GM12878 (cell line): ENCODE measurements around the gene RPP30. TPM values are rescaled to one million over a fixed set of nuclear protein-coding genes. Genes with fewer than 3 reads are reported as not detected.

ENCODE experiments used
- ATAC-seq: fragments of 200-7000 bp; cut with Tn5 transposase; 3 replicates; pipeline ENCODE4 v1.9.1; 2020; ENCODE audit warnings: mild to moderate bottlenecking, moderate library complexity
- BruUV-seq: library from RNA; stranded (reverse); fragments of 400-500 nt; replicated peaks from 2 replicates; lab custom pipeline; 2021; lab: Mats Ljungman, UMichigan
- CTCF ChIA-PET: fragments of 300-600 bp; sonication (Branson Sonifier 250); formaldehyde crosslinking; extraction: SDS; loops from one replicate; lab custom pipeline; 2021; ENCODE audit warnings: inconsistent platforms; lab: Yijun Ruan, JAX
- POLR2A ChIA-PET: fragments of 350-600 bp; formaldehyde crosslinking; extraction: SDS; loops from one replicate; lab custom pipeline; 2021; ENCODE audit warnings: inconsistent platforms; lab: Charles Lee
- RAD21 ChIA-PET: fragments of 300-600 bp; sonication (Branson Sonifier 250); formaldehyde crosslinking; loops from one replicate; lab custom pipeline; 2023; ENCODE audit warnings: antibody characterized with exemption; ENCODE audit not compliant: unreplicated experiment; lab: Charles Lee
- SMC1A ChIA-PET: fragments of 300-600 bp; sonication (Branson Sonifier 250); formaldehyde crosslinking; loops from one replicate; lab custom pipeline; 2023; ENCODE audit not compliant: unreplicated experiment, uncharacterized antibody; lab: Charles Lee
- DNase-seq: peaks from one replicate; pipeline ENCODE4 v3.0.0-alpha.2; 2011; ENCODE audit warnings: low read depth, low spot score
- FAIRE-seq: peaks from 3 replicates; lab custom pipeline; 2011; peaks lifted over from hg19 to GRCh38; lab: Jason Lieb, UNC
- H2AFZ ChIP-seq: 2 replicates; pipeline ENCODE4 v1.6.0; 2011; ENCODE audit warnings: low read depth, low read length, control low read depth; ENCODE audit not compliant: control insufficient read depth
- H3K27ac ChIP-seq: 2 replicates; pipeline ENCODE4 v1.5.1; 2011; ENCODE audit warnings: control low read depth; ENCODE audit not compliant: control insufficient read depth, insufficient read depth
- H3K27me3 ChIP-seq, 2 experiments: replicated peaks in 1 of 2; 2 replicates each; pipeline versions ENCODE4 v1.6.0 to v1.6.1; 2011; ENCODE audit warnings: low read length in 1 of 2; ENCODE audit not compliant: control insufficient read depth in 2 of 2, insufficient read depth in 2 of 2
- H3K36me3 ChIP-seq, 2 experiments: 2 replicates each; pipeline ENCODE4 v1.5.1; 2011; ENCODE audit warnings: low read length in 1 of 2; ENCODE audit not compliant: control insufficient read depth in 2 of 2, insufficient read depth in 2 of 2
- H3K4me1 ChIP-seq: 2 replicates; pipeline ENCODE4 v1.6.1; 2011; ENCODE audit warnings: mild to moderate bottlenecking, low read length, moderate library complexity, mixed read lengths; ENCODE audit not compliant: control insufficient read depth, insufficient read depth
- H3K4me2 ChIP-seq: 2 replicates; pipeline ENCODE4 v1.6.0; 2011; ENCODE audit warnings: control low read depth; ENCODE audit not compliant: control insufficient read depth, insufficient read depth
- H3K4me3 ChIP-seq: fragments of 200-600 bp; sonication (generic); 2 replicates; pipeline ENCODE4 v1.5.1; 2016
- H3K79me2 ChIP-seq: 2 replicates; pipeline ENCODE4 v1.6.0; 2011; ENCODE audit warnings: low read length; ENCODE audit not compliant: control insufficient read depth, insufficient read depth
- H3K9ac ChIP-seq: 2 replicates; pipeline ENCODE4 v1.8.0; 2011; ENCODE audit warnings: low read length, control low read depth, mixed read lengths; ENCODE audit not compliant: control insufficient read depth, insufficient read depth
- H3K9me3 ChIP-seq: replicated peaks from 3 replicates; pipeline ENCODE4 v1.5.1; 2011; ENCODE audit warnings: mild to moderate bottlenecking, low read length; ENCODE audit not compliant: control insufficient read depth, insufficient read depth
- H4K20me1 ChIP-seq: 2 replicates; pipeline ENCODE4 v1.6.0; 2011; ENCODE audit not compliant: control insufficient read depth, insufficient read depth
- CEBPB ChIP-seq, 2 experiments: fragments of 150-350 bp in 1 of 2; IDR thresholded peaks; 2 replicates each; pipeline ENCODE4 v1.6.1; 2012 to 2014; ENCODE audit warnings: low read depth in 2 of 2, low read length in 2 of 2, borderline replicate concordance in 1 of 2, inconsistent platforms in 1 of 2
- E2F4 ChIP-seq: IDR thresholded peaks from 2 replicates; pipeline ENCODE4 v1.6.1; 2012; ENCODE audit warnings: low read depth, low read length, improper control_type of control experiment
- FOS ChIP-seq: IDR thresholded peaks from 3 replicates; pipeline ENCODE4 v1.6.1; 2011; ENCODE audit warnings: borderline replicate concordance; ENCODE audit not compliant: insufficient read length; ENCODE audit errors: extremely low read depth
- JUNB ChIP-seq: IDR thresholded peaks from 2 replicates; pipeline ENCODE4 v1.6.1; 2016; ENCODE audit warnings: antibody characterized with exemption, mild to moderate bottlenecking
- MXI1 ChIP-seq: fragments of 150-350 bp; IDR thresholded peaks from 2 replicates; pipeline ENCODE4 v1.6.1; 2011; ENCODE audit warnings: low read depth, mild to moderate bottlenecking, inconsistent platforms, low read length, improper control_type of control experiment
- NR2C1 ChIP-seq: fragments of 450-650 bp; IDR thresholded peaks from 2 replicates; pipeline ENCODE4 v1.6.1; 2017; ENCODE audit warnings: antibody characterized with exemption, mild to moderate bottlenecking, moderate library complexity
- POLR2A ChIP-seq: IDR thresholded peaks from 2 replicates; pipeline ENCODE4 v1.6.1; 2011; ENCODE audit warnings: low read depth, mild to moderate bottlenecking, low read length
- ZBED1 ChIP-seq: IDR thresholded peaks from 2 replicates; pipeline ENCODE4 v1.6.1; 2016; ENCODE audit warnings: borderline replicate concordance
- WGBS: methylation state at CpG from one replicate; pipeline ENCODE4 v1.1.6; 2016; ENCODE audit warnings: low lambda C conversion rate; ENCODE audit not compliant: insufficient replicate concordance, insufficient coverage; ENCODE audit errors: missing lambda C conversion rate; 5-methylcytosine and 5-hydroxymethylcytosine counted together
- in situ Hi-C: fragments of 300-500 bp; cut with MboI; formaldehyde crosslinking; loops from 9 replicates; pipeline ENCODE4 v1.14.3; 2018; ENCODE audit warnings: mixed read lengths
- intact Hi-C: fragments of 100-400 bp; cut with micrococcal nuclease; formaldehyde crosslinking; loops from one replicate; pipeline ENCODE4 v1.14.2; 2022; ENCODE audit not compliant: unreplicated experiment
- polyA plus RNA-seq, 11 experiments: library from polyadenylated mRNA; depleted of rRNA in 4 of 11; unstranded in 6 of 11; stranded (reverse) in 5 of 11; fragments of >200 nt; fragmentation: Nextera tagmentation in 4 of 11; fragmentation: Illumina TruSeq in 1 of 11; extraction: Ambion mirVana in 4 of 11; extraction: Trizol in 1 of 11; gene quantifications; 1 replicate in 1 of 11; 2 replicates in 10 of 11; pipeline versions ENCODE4 v1.2.1 to v1.2.3, GENCODE V29; 2011 to 2016; ENCODE audit warnings: inconsistent platforms in 2 of 11, missing spikeins in 2 of 11, low read depth in 1 of 11
- total RNA-seq, 4 experiments: library from RNA; depleted of rRNA in 3 of 4; stranded (reverse); fragments of >200 nt in 3 of 4; fragmentation: Illumina TruSeq in 1 of 4; extraction: Trizol in 1 of 4; gene quantifications; 2 replicates each; pipeline versions ENCODE4 v1.2.1 to v1.2.3, GENCODE V29; 2013 to 2021
- TF ChIP-seq, protein P1 (sequence below): fragments of 450-650 bp; IDR thresholded peaks from 2 replicates; pipeline ENCODE4 v1.6.1; 2017; ENCODE audit warnings: mild to moderate bottlenecking

Gene RPP30
- total and polyA plus RNA-seq, 10 of the 15 experiments (the other 5 are each of a cell fraction or from before 2014, with no cell fraction given): 48.0 to 208 (median 72.6) TPM

DNA sequence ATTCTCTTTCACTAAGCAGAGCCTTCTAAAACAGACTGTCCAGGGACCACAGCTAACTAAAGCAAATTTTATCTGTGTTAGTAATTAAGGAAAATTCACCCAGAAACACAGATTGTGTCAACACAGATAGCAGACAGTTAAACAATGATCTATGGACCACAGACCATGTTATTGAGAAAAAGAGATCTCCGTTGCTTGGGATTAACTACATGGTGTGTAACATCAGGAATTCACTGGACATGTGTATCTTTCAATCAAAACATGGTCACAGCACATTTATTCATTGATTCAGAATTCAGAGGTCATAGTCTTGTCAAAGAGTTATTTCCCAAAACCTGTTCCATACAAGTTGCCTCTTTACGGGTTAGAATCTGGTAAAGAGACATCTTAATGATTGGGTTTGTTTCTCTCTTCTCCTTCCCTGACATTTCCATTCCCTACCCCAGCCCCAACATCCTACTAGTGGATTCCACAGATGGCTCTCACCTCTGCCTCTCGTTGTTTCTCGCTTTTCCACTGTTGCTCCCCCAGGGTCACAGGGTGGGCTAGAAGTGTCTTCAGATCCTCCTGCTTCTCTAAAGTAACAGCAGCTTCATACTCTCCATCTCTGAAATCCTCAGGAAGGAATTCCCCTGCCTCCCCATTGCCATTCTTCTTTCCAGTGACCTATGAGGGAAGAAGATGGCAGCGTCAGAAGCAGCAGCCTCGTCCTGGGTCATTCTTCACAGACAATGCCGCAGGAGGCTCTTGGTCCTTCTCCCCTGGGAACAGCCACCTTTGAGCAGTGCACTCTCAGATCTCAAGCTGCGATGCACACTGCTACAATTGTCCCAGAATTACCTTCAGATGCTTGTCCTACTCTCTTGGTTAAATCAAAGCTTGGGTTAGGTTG is 48.2 kb downstream of the RPP30 start:
- ChIA-PET POLR2A (interaction anchor here (0.6 to 1.7 kb wide), 2 partner anchors 84 to 431 kb away, joined by 4 to 5 read pairs; no protein-coding TSS in a partner anchor), SMC1A (interaction anchor here (0.6 to 10.0 kb wide), 9 partner anchors 8 to 331 kb away, joined by 3 to 100 read pairs (median 4); no protein-coding TSS in a partner anchor), RAD21 (interaction anchor here (1.0 to 5.4 kb wide), 2 partner anchors 86 to 330 kb away, joined by 4 to 36 read pairs; no protein-coding TSS in a partner anchor), CTCF (interaction anchor here (0.6 to 4.1 kb wide), 6 partner anchors 8 to 1338 kb away, joined by 3 to 22 read pairs (median 4); no protein-coding TSS in a partner anchor)
- H3K27ac ChIP-seq: no peak overlapping the region
- intact Hi-C loops (no loop called here), in situ Hi-C loops (no loop called here)
- H3K4me1 ChIP-seq: no peaks in the 10 kb centered on the region
- H3K36me3 ChIP-seq: no peaks in the 10 kb centered on the region
- 66% methylated on average over 8 of the region's 8 CpGs for WGBS
- H4K20me1 ChIP-seq: no peaks in the 10 kb centered on the region
- no TSS peak for BruUV-seq
- H3K9ac ChIP-seq: no peak overlapping the region
- no peak for TF ChIP-seq FOS
- TF ChIP-seq ZBED1: no peak
- no peak for TF ChIP-seq MXI1
- TF ChIP-seq CEBPB (IDR thresholded peaks at IDR 0.05; ENCODE audit: borderline replicate concordance in 1 of 2, low read depth in 2 of 2, low read length in 2 of 2): no peak
- no peak for TF ChIP-seq POLR2A
- no peak for TF ChIP-seq NR2C1
- TF ChIP-seq JUNB: no peak
- TF ChIP-seq, protein P1, sequence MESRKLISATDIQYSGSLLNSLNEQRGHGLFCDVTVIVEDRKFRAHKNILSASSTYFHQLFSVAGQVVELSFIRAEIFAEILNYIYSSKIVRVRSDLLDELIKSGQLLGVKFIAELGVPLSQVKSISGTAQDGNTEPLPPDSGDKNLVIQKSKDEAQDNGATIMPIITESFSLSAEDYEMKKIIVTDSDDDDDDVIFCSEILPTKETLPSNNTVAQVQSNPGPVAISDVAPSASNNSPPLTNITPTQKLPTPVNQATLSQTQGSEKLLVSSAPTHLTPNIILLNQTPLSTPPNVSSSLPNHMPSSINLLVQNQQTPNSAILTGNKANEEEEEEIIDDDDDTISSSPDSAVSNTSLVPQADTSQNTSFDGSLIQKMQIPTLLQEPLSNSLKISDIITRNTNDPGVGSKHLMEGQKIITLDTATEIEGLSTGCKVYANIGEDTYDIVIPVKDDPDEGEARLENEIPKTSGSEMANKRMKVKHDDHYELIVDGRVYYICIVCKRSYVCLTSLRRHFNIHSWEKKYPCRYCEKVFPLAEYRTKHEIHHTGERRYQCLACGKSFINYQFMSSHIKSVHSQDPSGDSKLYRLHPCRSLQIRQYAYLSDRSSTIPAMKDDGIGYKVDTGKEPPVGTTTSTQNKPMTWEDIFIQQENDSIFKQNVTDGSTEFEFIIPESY: no peak
- TF ChIP-seq E2F4: no peak
- no peaks in the 10 kb centered on the region for H3K79me2 ChIP-seq
- H3K9me3 ChIP-seq: no peaks in the 10 kb centered on the region; the same call in 2 of the 3 replicates
- no peak overlapping the region for H3K4me3 ChIP-seq
- H3K4me2 ChIP-seq: no peak overlapping the region
- no peak for FAIRE-seq
- no peak for ATAC-seq
- no peak overlapping the region for H2AFZ ChIP-seq
- no peak for DNase-seq
- no peaks in the 10 kb centered on the region for H3K27me3 ChIP-seq
